HG03064 (cell line): ENCODE results near the gene MIPEP.

Experiments
- ATAC-seq: cut with Tn5 transposase; IDR thresholded peaks from one replicate; pipeline ENCODE4 v1.9.1; 2021; ENCODE audit warnings: low read depth; ENCODE audit not compliant: unreplicated experiment

MIPEP gene

DNA sequence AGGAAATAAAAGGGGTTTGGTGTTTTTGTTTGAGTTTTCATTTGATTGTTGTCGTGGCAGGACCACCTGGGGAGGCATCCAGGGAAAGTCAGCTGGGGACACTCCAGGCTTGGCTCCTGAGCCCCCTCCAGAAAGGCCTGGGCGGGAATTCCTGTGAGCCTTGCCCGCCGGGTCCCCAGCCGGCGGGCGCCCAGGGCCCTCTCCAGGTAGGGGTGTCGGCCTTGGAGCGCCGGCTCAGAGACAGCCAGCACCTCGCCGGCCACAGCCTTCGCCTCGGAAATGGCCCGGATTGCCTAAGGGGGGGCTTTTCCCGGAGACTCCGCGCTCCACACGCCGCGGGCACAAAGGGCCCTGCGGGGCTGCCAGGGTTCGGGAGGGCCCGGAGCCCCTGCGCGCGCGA lies 194.0 kb downstream of the MIPEP start:
- ATAC-seq: no peak

DNA sequence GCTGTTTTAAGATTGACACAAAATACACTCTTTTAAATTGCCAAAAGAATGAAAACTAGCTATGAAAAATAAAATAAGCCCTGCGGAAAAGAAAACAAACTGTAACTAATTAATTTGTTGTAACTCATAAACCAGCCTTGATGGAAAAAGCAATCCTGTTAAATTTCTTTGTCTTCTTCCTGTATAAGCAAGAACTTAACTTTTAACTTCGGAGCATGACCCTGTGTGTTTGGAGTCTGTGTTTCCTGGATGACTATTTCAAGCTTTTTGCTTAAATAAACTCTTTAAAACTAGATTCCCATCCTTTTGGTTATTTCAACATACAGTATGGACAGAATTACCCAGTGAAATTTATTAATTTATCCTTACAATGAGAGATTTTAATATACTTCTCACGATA lies 196.4 kb downstream of the MIPEP start:
- no peak for ATAC-seq

DNA sequence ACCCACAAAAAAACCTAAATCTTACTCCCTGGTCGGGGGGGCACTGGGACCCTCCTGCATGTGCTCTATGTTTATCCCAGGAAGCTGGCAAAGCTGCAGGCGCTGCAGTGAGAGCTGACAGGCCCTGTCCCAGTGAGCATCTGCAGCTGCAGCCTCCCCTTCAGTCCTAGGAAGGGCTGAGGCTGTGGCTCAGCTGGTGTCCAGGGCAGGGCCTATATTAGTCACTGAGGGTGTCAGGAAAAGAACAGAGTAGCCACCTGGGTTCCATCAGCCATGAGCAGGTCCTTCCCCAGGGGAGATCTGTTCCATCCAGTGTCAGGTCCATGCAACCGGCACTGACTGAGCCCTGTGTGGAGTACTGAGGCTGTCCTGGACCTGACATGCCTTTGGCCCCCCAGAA lies 198.5 kb downstream of the MIPEP start:
- no peak for ATAC-seq

DNA sequence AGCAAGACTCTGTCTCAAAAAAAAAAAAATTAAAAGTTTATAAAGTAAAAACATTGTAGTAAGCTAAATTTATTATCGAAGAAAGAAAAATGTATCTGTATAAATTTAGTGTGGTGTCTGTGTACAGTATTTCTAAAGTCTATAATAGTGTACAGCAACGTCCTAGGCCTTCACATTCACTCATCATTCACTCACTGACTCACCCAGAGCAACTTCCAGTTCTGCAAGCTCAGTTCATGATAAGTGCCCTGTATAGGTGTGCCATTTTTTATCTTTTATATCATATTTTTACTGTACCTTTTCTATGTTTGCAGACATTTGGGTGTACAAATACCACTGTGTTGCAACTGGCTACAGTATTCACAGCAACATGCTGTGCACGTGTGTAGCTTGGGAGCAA lies 200.9 kb downstream of the MIPEP start:
- ATAC-seq: no peak

DNA sequence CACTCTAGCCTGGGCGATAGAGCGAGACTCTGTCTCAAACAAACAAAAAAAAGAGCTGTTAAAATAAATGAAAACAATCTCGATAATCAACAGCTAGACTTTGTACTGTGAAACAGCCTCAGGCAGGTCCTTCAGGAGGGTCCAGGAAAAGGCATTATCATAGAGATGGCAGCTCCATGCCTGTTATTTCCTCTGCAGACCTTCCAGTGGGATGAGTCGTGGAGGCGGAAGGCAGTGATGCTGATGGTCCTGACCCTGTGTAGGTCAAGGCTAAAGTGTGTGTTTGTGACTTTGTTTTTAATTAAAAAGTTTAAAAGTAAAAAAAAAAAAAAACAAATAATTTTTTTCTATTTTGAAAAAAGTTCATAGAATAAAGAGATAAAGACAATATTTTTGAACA lies 201.6 kb downstream of the MIPEP start:
- ATAC-seq: no peak

DNA sequence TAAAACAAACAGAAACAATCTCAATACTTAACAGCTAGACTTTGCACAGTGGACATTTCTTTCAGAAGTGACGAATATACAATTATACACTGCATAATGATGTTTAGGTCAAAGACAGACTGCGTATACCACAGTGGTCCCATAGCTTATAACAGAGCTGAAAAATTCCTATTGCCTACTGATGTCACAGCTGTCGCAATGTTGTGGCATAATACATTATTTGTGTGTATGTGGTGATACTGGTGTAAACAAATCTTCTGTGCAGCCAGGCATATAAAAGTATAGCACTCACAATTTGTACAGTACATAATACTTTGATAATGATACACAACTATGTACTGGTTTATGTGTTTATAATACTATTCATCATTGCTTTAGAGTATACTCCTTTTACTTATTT lies 202.3 kb downstream of the MIPEP start:
- no peak for ATAC-seq

DNA sequence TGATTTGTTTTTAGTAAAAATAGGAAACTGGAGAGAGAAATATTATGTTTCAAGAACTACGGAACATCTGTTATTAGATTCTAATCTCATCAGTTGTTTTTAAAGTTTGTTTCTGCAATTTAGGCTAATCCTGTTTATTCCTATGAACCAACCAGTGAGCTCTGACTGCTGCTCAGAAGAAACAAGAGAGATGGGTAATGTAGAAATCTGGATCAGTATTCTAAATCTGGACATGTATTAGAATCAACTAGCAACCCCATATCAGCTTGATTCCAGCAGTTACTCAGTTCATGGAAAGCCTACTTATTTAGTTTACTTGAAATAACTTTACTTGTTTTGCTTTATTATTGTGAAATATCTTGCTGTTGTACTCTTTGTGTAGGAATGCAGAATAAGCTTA lies 203.8 kb downstream of the MIPEP start:
- ATAC-seq: no peak

DNA sequence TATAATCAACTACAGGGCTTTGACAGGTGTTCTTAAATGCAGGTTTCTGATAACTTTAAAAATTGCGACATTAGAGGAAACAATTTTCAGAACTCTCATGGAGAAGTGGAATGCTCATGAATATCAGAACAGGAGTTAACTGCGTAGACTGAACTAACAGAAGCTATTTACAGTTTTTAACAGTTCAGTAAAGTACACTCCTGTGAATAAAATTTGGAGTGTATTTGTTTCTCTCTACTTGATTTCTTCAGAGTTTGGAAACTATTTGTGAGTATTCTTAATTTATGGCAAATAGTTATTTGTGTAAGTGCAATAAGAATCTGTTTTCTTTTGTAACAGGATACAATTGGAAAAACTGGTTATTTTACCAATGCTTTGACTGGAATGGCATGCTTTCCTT lies 204.6 kb downstream of the MIPEP start:
- no peak for ATAC-seq

DNA sequence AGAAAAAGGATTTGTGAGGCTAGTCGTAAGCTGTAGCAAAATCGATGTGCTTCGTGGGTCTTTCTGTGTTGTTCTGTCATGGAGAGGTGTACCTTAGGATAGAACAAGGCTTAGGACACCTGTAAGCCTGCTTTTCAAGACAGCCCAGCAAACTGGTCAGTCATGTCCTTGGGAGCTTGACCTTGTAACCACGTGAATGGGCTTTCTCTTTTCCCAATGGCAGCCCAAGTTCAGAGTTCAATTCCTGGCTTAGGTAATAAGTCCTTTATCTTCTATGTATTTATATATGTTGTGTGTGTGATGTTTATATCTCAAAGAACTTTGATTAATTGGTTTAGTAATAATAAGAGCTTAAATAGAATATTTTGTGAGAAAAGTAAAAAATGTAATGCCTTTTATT lies 206.1 kb downstream of the MIPEP start:
- no peak for ATAC-seq

DNA sequence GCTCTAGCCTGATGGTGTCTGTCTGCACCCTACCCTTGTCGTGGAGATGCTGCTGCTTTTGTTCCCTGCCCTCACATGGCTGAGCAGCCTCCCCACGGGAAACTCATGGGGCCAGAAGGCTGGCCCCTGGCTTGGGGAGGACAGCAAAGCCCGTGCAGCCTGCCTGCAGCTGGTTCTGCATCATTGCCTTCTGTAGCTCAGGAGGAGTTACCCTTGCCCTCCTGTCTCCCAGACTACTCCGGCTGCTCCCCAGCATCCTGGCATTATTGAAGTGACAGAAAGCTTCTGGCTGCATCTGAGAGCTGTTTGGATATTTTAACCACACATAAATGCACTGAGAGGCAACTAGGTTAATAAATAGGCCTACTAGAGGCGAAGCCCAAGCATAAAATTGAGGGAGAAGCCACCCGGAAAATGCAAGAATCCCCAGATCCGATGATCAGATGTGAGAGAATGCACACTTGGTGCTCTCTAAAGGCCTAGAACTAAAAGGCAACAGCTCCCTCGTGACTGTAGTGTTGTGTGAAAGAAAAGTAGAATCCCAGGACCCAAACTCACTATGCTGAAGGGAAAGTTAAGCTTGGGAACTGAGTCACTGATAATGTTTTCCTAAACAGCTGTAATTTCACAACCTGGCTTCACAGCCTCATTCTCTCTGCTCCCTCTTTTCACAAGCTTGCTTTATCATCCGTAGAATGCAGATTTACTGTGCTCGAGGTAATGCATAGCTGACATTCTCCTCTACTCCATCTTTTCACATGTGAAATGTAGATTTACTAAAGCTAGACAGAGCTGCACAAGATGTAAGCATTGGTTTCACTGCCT lies 208.1 kb downstream of the MIPEP start:
- no peak for ATAC-seq
